Measurements from ENCODE around the gene GNPDA2. TPM values are rescaled to one million over a fixed set of nuclear protein-coding genes. Genes with fewer than 3 reads are reported as not detected.
A peak's percentile ranks its signal among the peaks of the same experiment; 100 is the strongest.

The GNPDA2 gene
- total and polyA plus RNA-seq, 9 of the 15 experiments (the other 6 are each of a cell fraction or from before 2014, with no cell fraction given) = 10.6 to 20.4 (median 13.0) TPM

- no peak for TF ChIP-seq TFE3 (CRISPR knock-in tag; IDR thresholded peaks at IDR 0.05)
- TF ChIP-seq RHOXF2B (CRISPR knock-in tag; conservative IDR thresholded peaks at IDR 0.05) = no peak
- no peak for TF ChIP-seq NBN (IDR thresholded peaks at IDR 0.05; ENCODE audit: low read depth)
- no peak for TF ChIP-seq TARDBP (IDR thresholded peaks at IDR 0.05)
- TF ChIP-seq KDM2B (CRISPR knock-in tag; IDR thresholded peaks at IDR 0.05) = no peak
- TF ChIP-seq POLR2AphosphoS2 (IDR thresholded peaks at IDR 0.05; ENCODE audit: low read length) = no peak
- TF ChIP-seq BCLAF1 (IDR thresholded peaks at IDR 0.05; ENCODE audit: borderline replicate concordance in 1 of 2, control insufficient read depth in 1 of 2, low read depth in 2 of 2, low read length in 1 of 2) = no peak
- no peak for TF ChIP-seq ATF3 (IDR thresholded peaks at IDR 0.05)
- TF ChIP-seq ATF3 (CRISPR knock-in tag; conservative IDR thresholded peaks at IDR 0.05) = no peak
- TF ChIP-seq ZSCAN32 (CRISPR knock-in tag; IDR thresholded peaks at IDR 0.05) = no peak
- TF ChIP-seq STAG1 (CRISPR knock-in tag; IDR thresholded peaks at IDR 0.05; ENCODE audit: borderline replicate concordance) = no peak
- TF ChIP-seq MAX (CRISPR knock-in tag; IDR thresholded peaks at IDR 0.05) = peak; percentile 53
- no peak for TF ChIP-seq ERF (CRISPR knock-in tag; IDR thresholded peaks at IDR 0.05)
- TF ChIP-seq NFYB (IDR thresholded peaks at IDR 0.05; ENCODE audit: extremely low read depth, insufficient read length) = peak; percentile 15
- TF ChIP-seq CHD4 (IDR thresholded peaks at IDR 0.05; ENCODE audit: insufficient read depth, insufficient replicate concordance, low read depth, low read length, poor library complexity, severe bottlenecking) = no peak
- no peak for TF ChIP-seq MTA3 (IDR thresholded peaks at IDR 0.05; ENCODE audit: borderline replicate concordance)
- TF ChIP-seq GTF2B (IDR thresholded peaks at IDR 0.05; ENCODE audit: extremely low read depth, insufficient read length) = peak; percentile 47
- no peak for TF ChIP-seq SIN3B (IDR thresholded peaks at IDR 0.05; ENCODE audit: low read depth)
- no peak for TF ChIP-seq RNF2 (IDR thresholded peaks at IDR 0.05)
- TF ChIP-seq CTBP1 (IDR thresholded peaks at IDR 0.05; ENCODE audit: borderline replicate concordance) = peak; percentile 53; the same call in 1 of the 2 replicates
- no peak for TF ChIP-seq RBM14 (IDR thresholded peaks at IDR 0.05; ENCODE audit: borderline replicate concordance, insufficient read depth, low read depth, low read length)
- TF ChIP-seq MED1 (CRISPR knock-in tag; IDR thresholded peaks at IDR 0.05; ENCODE audit: borderline replicate concordance) = no peak
- peak; percentile 84 for TF ChIP-seq POLR2A (conservative IDR thresholded peaks at IDR 0.05)
These were observed at the start of gene GNPDA2 (continued) for GRCh38 chr4:44726038-44726871.

All from K562 (cell line).